Activated B cell treated with CpG ODN at 0.5 μM for 24 hours (primary cell): ENCODE data around the gene CFAP161. TPM values are rescaled to one million over a fixed set of nuclear protein-coding genes. Genes with fewer than 3 reads are reported as not detected.

Experiments
- ATAC-seq: fragments of 200-7000 bp; cut with Tn5 transposase; one replicate; pipeline ENCODE4 v1.10.0; 2021; ENCODE audit warnings: low read depth, mild to moderate bottlenecking, moderate library complexity
- CTCF ChIA-PET: fragments of 350-600 bp; sonication (Branson Sonifier 250); formaldehyde crosslinking; loops from one replicate; lab custom pipeline; 2021; ENCODE audit warnings: antibody characterized with exemption; lab: Charles Lee
- POLR2A ChIA-PET: fragments of 350-600 bp; sonication (Branson Sonifier 250); formaldehyde crosslinking; loops from one replicate; lab custom pipeline; 2021; ENCODE audit warnings: antibody characterized with exemption; lab: Charles Lee
- DNase-seq: peaks from one replicate; pipeline ENCODE4 v3.0.0; 2022
- H3K27ac Mint-ChIP-seq: one replicate; pipeline ENCODE4 v1.8.0; 2020; ENCODE audit warnings: mixed read lengths
- H3K27me3 Mint-ChIP-seq: one replicate; pipeline ENCODE4 v1.8.0; 2021; ENCODE audit warnings: mixed read lengths
- H3K36me3 Mint-ChIP-seq: one replicate; pipeline ENCODE4 v1.8.0; 2021; ENCODE audit warnings: low read depth, mixed read lengths
- H3K4me1 Mint-ChIP-seq: one replicate; pipeline ENCODE4 v1.8.0; 2021; ENCODE audit warnings: mixed read lengths
- H3K4me3 Mint-ChIP-seq: one replicate; pipeline ENCODE4 v1.8.0; 2020; ENCODE audit warnings: mild to moderate bottlenecking, mixed read lengths
- H3K9me3 Mint-ChIP-seq: one replicate; pipeline ENCODE4 v1.8.0; 2020; ENCODE audit warnings: mixed read lengths
- intact Hi-C: fragments of 100-400 bp; cut with micrococcal nuclease; formaldehyde crosslinking; loops from one replicate; pipeline ENCODE4 v1.15.1; 2024
- total RNA-seq: library from RNA; stranded (reverse); gene quantifications from 2 replicates; pipeline ENCODE4 v1.2.3, GENCODE V29; 2022
- TF ChIP-seq, protein P1 (sequence below): fragments of 200-600 bp; IDR thresholded peaks from one replicate; pipeline ENCODE4 v1.8.0; 2022; ENCODE audit warnings: antibody characterized with exemption, mild to moderate bottlenecking

CFAP161 gene
- total RNA-seq, 1 donor from 2014 or later = 0.18 TPM

DNA sequence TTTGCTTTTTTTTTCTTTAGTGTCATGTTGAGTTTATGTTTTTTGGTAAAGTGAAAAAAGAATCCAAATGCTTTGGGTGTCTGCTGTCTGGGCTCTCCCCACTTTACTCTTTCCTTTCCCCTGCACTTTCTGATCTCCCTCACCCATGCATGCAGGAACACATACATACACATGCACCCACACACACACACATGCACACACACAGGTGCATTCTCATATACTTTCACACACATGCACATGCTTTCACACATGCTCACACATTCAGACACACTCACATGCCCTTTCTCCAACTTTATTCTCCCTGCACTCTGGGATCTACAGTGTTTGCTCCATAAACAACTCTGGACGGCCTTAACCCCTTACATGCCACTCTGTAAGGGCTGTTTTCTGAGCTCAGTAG lies 46.4 kb upstream of the CFAP161 start:
- Mint-ChIP-seq H3K9me3 (no peaks in the 10 kb centered on the region), H3K4me3 (no peak overlapping the region), H3K27me3 (peaks cover 25% of the 10 kb centered on the region), H3K36me3 (no peaks in the 10 kb centered on the region), H3K27ac (no peak overlapping the region), H3K4me1 (no peaks in the 10 kb centered on the region)
- ChIA-PET POLR2A (no interaction called here), CTCF (no interaction called here)
- intact Hi-C loops = no loop called here
- no peak for DNase-seq
- TF ChIP-seq, protein P1, sequence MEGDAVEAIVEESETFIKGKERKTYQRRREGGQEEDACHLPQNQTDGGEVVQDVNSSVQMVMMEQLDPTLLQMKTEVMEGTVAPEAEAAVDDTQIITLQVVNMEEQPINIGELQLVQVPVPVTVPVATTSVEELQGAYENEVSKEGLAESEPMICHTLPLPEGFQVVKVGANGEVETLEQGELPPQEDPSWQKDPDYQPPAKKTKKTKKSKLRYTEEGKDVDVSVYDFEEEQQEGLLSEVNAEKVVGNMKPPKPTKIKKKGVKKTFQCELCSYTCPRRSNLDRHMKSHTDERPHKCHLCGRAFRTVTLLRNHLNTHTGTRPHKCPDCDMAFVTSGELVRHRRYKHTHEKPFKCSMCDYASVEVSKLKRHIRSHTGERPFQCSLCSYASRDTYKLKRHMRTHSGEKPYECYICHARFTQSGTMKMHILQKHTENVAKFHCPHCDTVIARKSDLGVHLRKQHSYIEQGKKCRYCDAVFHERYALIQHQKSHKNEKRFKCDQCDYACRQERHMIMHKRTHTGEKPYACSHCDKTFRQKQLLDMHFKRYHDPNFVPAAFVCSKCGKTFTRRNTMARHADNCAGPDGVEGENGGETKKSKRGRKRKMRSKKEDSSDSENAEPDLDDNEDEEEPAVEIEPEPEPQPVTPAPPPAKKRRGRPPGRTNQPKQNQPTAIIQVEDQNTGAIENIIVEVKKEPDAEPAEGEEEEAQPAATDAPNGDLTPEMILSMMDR = no peak
- ATAC-seq = no peak

- intact Hi-C loops = no loop called here
- TF ChIP-seq, protein P1 = no peak
- H3K27ac Mint-ChIP-seq = no peak overlapping the region
- no peaks in the 10 kb centered on the region for H3K36me3 Mint-ChIP-seq
- no peaks in the 10 kb centered on the region for H3K9me3 Mint-ChIP-seq
- H3K27me3 Mint-ChIP-seq = peaks cover 28% of the 10 kb centered on the region
- DNase-seq = no peak
- no peak overlapping the region for H3K4me3 Mint-ChIP-seq
- H3K4me1 Mint-ChIP-seq = no peaks in the 10 kb centered on the region
- CTCF ChIA-PET = no interaction called here
- POLR2A ChIA-PET = no interaction called here
- ATAC-seq = no peak
Observed at GRCh38 chr15:81088470-81089013, 45.5 kb upstream of the CFAP161 start.

- ATAC-seq (no peak), DNase-seq (no peak)
- ChIA-PET CTCF (interaction anchor here (2.0 kb wide), 1 partner anchor 174 kb away, joined by 6 read pairs; no protein-coding TSS in a partner anchor), POLR2A (no interaction called here)
- H3K27me3 Mint-ChIP-seq = peaks cover 51% of the 10 kb centered on the region
- H3K4me1 Mint-ChIP-seq = no peaks in the 10 kb centered on the region
- no peaks in the 10 kb centered on the region for H3K9me3 Mint-ChIP-seq
- no peak overlapping the region for H3K4me3 Mint-ChIP-seq
- intact Hi-C loops = no loop called here
- TF ChIP-seq, protein P1 = no peak
- H3K36me3 Mint-ChIP-seq = no peaks in the 10 kb centered on the region
- H3K27ac Mint-ChIP-seq = no peak overlapping the region
Observed at GRCh38 chr15:81091889-81092558, 42.0 kb upstream of the CFAP161 start.

- Mint-ChIP-seq H3K27me3 (peaks cover 56% of the 10 kb centered on the region), H3K4me1 (no peaks in the 10 kb centered on the region), H3K36me3 (no peaks in the 10 kb centered on the region), H3K27ac (no peak overlapping the region), H3K9me3 (no peaks in the 10 kb centered on the region), H3K4me3 (no peak overlapping the region)
- TF ChIP-seq, protein P1 = no peak
- DNase-seq = no peak
- ChIA-PET POLR2A (no interaction called here), CTCF (interaction anchor here (2.0 kb wide), 1 partner anchor 173 kb away, joined by 6 read pairs; no protein-coding TSS in a partner anchor)
- ATAC-seq = no peak
- intact Hi-C loops = no loop called here
Observed at GRCh38 chr15:81092559-81092902, 41.5 kb upstream of the CFAP161 start.

- TF ChIP-seq, protein P1 = no peak
- H3K27ac Mint-ChIP-seq = no peak overlapping the region
- H3K9me3 Mint-ChIP-seq = no peaks in the 10 kb centered on the region
- H3K27me3 Mint-ChIP-seq = peaks cover 63% of the 10 kb centered on the region
- ATAC-seq (no peak), DNase-seq (no peak)
- intact Hi-C loops = no loop called here
- H3K4me3 Mint-ChIP-seq = no peak overlapping the region
- POLR2A ChIA-PET = no interaction called here
- CTCF ChIA-PET = interaction anchor here (1.6 kb wide), 1 partner anchor 12 kb away, joined by 4 read pairs; no protein-coding TSS in a partner anchor
- H3K4me1 Mint-ChIP-seq = no peaks in the 10 kb centered on the region
- H3K36me3 Mint-ChIP-seq = no peaks in the 10 kb centered on the region
Observed at GRCh38 chr15:81093961-81094360, 40.1 kb upstream of the CFAP161 start.
